Measurements from ENCODE around the gene PTPRN2.

DNA sequence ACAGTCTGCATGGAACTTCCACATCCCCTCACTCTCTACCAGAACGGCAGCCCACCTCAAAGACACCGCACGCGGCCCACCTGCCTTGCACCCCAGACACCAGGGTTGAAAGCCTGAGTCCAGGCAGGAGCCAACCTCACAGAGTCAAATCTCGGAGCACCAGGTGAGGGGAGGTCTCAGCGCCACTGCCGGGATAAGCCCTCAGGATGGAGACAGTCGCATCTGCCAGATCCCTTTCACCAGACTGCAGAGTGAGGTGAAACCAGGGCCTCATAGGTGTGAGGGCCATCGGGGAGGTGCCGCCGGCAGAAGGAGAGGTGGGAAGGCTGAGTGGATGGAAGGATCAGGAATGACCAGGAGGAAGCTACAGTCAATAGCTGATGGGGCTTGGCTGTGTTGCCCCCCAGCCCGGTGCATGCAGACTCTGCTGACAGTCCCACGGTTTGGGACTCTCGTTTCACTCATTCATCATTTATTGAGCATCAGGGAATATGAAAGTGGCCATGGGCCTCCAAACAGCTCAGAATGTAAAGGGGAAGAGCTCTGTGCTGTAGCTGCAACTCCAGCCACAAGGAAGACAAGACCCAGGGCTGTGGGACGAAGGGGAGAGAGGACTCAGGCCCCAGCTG is 315.0 kb downstream of the PTPRN2 start:
- TF ChIP-seq CTCF (IDR thresholded peaks at IDR 0.05; ENCODE audit: low read depth, low read length) (no peak), POLR2A (IDR thresholded peaks at IDR 0.05; ENCODE audit: extremely low read depth, insufficient read length) (no peak), MYC (IDR thresholded peaks at IDR 0.05; ENCODE audit: low read depth, low read length) (no peak)
- TF ChIP-seq, protein P1, sequence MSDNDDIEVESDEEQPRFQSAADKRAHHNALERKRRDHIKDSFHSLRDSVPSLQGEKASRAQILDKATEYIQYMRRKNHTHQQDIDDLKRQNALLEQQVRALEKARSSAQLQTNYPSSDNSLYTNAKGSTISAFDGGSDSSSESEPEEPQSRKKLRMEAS (IDR thresholded peaks at IDR 0.05; ENCODE audit: low read depth, low read length), result no peak
